PC-3 (cell line): ENCODE data around the gene FILIP1L. TPM values are rescaled to one million over a fixed set of nuclear protein-coding genes. Genes with fewer than 3 reads are reported as not detected.

ENCODE experiments used
- ATAC-seq: fragments of 200-7000 bp; cut with Tn5 transposase; 2 replicates; pipeline ENCODE4 v1.9.1; 2020; ENCODE audit warnings: mild to moderate bottlenecking, moderate library complexity
- BruUV-seq: library from RNA; stranded (reverse); fragments of 400-500 nt; replicated peaks from 2 replicates; lab custom pipeline; 2021; lab: Mats Ljungman, UMichigan
- CTCF ChIA-PET: fragments of 300-600 bp; sonication (Branson Sonifier 250); formaldehyde crosslinking; loops from one replicate; lab custom pipeline; 2022; ENCODE audit warnings: antibody characterized with exemption; lab: Charles Lee
- POLR2A ChIA-PET: fragments of 300-600 bp; sonication (Branson Sonifier 250); formaldehyde crosslinking; loops from one replicate; lab custom pipeline; 2022; ENCODE audit warnings: antibody characterized with exemption; ENCODE audit not compliant: unreplicated experiment; lab: Charles Lee
- DNase-seq: peaks from one replicate; pipeline ENCODE4 v3.0.0-alpha.2; 2015
- H2AFZ ChIP-seq: fragments of 300-600 bp; sonication (generic); 2 replicates; pipeline ENCODE4 v1.6.0; 2016; ENCODE audit warnings: antibody characterized with exemption, low read length
- H3F3A ChIP-seq: fragments of 300-600 bp; sonication (generic); one replicate; pipeline ENCODE4 v1.6.0; 2017; ENCODE audit warnings: antibody characterized with exemption, low read length, control low read depth, mild to moderate bottlenecking; ENCODE audit not compliant: unreplicated experiment
- H3K27ac ChIP-seq: fragments of 300-600 bp; sonication (generic); 2 replicates; pipeline ENCODE4 v1.5.1; 2016; ENCODE audit warnings: mild to moderate bottlenecking, low read length
- H3K27me3 ChIP-seq: fragments of 300-600 bp; sonication (generic); 2 replicates; pipeline ENCODE4 v1.6.1; 2016; ENCODE audit warnings: low read length, mixed read lengths
- H3K36me3 ChIP-seq: fragments of 300-600 bp; sonication (generic); 2 replicates; pipeline ENCODE4 v1.6.1; 2016; ENCODE audit warnings: low read depth, mixed run types, low read length, mixed read lengths
- H3K4me1 ChIP-seq: fragments of 300-600 bp; sonication (generic); 2 replicates; pipeline ENCODE4 v1.5.1; 2016; ENCODE audit warnings: low read length; ENCODE audit not compliant: insufficient read depth
- H3K4me2 ChIP-seq: fragments of 300-600 bp; sonication (generic); 2 replicates; pipeline ENCODE4 v1.6.0; 2016; ENCODE audit warnings: low read length
- H3K4me3 ChIP-seq: fragments of 300-600 bp; sonication (generic); 2 replicates; pipeline ENCODE4 v1.5.1; 2016; ENCODE audit warnings: mild to moderate bottlenecking, low read length, mixed read lengths
- H3K79me2 ChIP-seq: fragments of 300-600 bp; sonication (generic); 2 replicates; pipeline ENCODE4 v1.6.1; 2017; ENCODE audit warnings: low read length, mixed read lengths
- H3K9ac ChIP-seq: fragments of 300-600 bp; sonication (generic); 2 replicates; pipeline ENCODE4 v1.6.0; 2016; ENCODE audit warnings: mild to moderate bottlenecking, low read length
- H3K9me2 ChIP-seq: fragments of 300-600 bp; sonication (generic); replicated peaks from 2 replicates; pipeline ENCODE4 v1.6.1; 2016; ENCODE audit warnings: mixed run types, low read length, mixed read lengths
- H3K9me3 ChIP-seq: fragments of 300-600 bp; sonication (generic); 2 replicates; pipeline ENCODE4 v1.6.1; 2016; ENCODE audit warnings: low read length, mixed read lengths
- H4K20me1 ChIP-seq: fragments of 300-600 bp; sonication (generic); 2 replicates; pipeline ENCODE4 v1.6.1; 2016; ENCODE audit warnings: low read length, mixed read lengths
- CTCF ChIP-seq: fragments of 300-600 bp; sonication (generic); conservative IDR thresholded peaks from 2 replicates; pipeline ENCODE4 v1.5.1; 2017; ENCODE audit warnings: antibody characterized with exemption, low read depth, mild to moderate bottlenecking, low read length
- EZH2 ChIP-seq: fragments of 300-600 bp; sonication (generic); IDR thresholded peaks from one replicate; pipeline ENCODE4 v1.6.1; 2017; ENCODE audit warnings: antibody characterized with exemption, mild to moderate bottlenecking, low read length; ENCODE audit not compliant: unreplicated experiment
- EZH2phosphoT487 ChIP-seq: fragments of 300-600 bp; sonication (generic); IDR thresholded peaks from 2 replicates; pipeline ENCODE4 v1.6.1; 2018; ENCODE audit warnings: mild to moderate bottlenecking, antibody characterized with exemption, low read length, borderline replicate concordance
- intact Hi-C: fragments of 100-400 bp; cut with micrococcal nuclease; formaldehyde crosslinking; loops from 2 replicates; pipeline ENCODE4 v1.9.0; 2023
- total RNA-seq: library from RNA; depleted of rRNA; stranded (reverse); fragments of >200 nt; gene quantifications from 2 replicates; pipeline ENCODE4 v1.2.3, GENCODE V29; 2014

The FILIP1L gene
- total RNA-seq, 1 experiment from 2014 or later, result not detected

GRCh38 chr3:99829844-99830243 is 284.5 kb downstream of the FILIP1L start:
- CTCF ChIA-PET, result no interaction called here
- Histone ChIP-seq H3K4me1 (peaks cover 17% of the 10 kb centered on the region), H4K20me1 (peaks cover 10% of the 10 kb centered on the region; the same call in 1 of the 2 replicates), H3K9me3 (no peaks in the 10 kb centered on the region), H3K9me2 (no peaks in the 10 kb centered on the region), H3K36me3 (no peaks in the 10 kb centered on the region), H3K9ac (no peak overlapping the region), H3F3A (no peaks in the 10 kb centered on the region), H3K27ac (no peak overlapping the region), H3K79me2 (peaks cover 92% of the 10 kb centered on the region), H2AFZ (no peak overlapping the region), H3K4me3 (no peak overlapping the region), H3K27me3 (no peaks in the 10 kb centered on the region), H3K4me2 (no peak overlapping the region)
- ATAC-seq, result no peak
- DNase-seq, result no peak
- POLR2A ChIA-PET, result no interaction called here
- no peak for TF ChIP-seq EZH2
- no peak for TF ChIP-seq EZH2phosphoT487
- no peak for TF ChIP-seq CTCF
- intact Hi-C loops, result loop anchor here (5.0 to 10.0 kb wide), 4 partner anchors 572 to 1555 kb away; partner anchors contain the start of genes LNP1 and TOMM70
- BruUV-seq, result no TSS peak

DNA sequence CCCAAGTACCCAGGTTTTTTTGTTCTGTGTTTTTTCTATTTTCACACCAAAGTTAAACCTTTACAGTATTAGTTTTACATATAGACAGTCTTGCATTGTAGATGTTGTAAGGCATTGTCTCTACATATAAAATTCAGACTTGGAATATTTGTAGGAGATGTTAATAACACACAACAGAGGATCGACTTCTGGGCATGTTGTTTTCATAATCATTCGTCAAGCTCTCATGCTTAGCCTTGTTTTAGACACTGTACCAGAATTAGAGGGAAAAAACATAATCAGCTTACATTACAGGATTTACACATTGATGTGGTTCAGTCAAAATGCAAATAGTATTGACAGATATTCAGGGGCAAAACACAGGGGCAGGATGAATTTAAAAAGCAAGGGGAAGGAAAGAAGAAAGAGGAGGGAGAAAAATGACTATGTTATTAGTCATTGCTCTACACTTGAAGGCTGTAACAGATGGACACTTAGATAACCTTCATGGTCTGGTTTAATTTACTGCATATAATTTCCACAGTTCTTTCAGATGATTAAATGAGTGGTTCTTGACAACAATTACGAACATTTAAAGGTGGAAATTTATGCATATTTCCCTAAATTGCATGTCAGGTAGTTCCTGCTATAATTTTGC is 289.2 kb downstream of the FILIP1L start:
- ChIA-PET CTCF (interaction anchor here (0.7 kb wide), 1 partner anchor 714 kb away, joined by 3 read pairs; no protein-coding TSS in a partner anchor), POLR2A (no interaction called here)
- H3K4me2 ChIP-seq, result peak overlapping the region; percentile 60
- TF ChIP-seq CTCF (no peak), EZH2 (no peak), EZH2phosphoT487 (no peak)
- H3K27me3 ChIP-seq, result no peaks in the 10 kb centered on the region
- H2AFZ ChIP-seq, result no peak overlapping the region
- H3K4me3 ChIP-seq, result 0 out of 2 replicates have a peak overlapping the region, but pooled peaks have one; percentile 7
- no peaks in the 10 kb centered on the region for H3K9me3 ChIP-seq
- H4K20me1 ChIP-seq, result peaks cover 7% of the 10 kb centered on the region; the same call in 1 of the 2 replicates
- H3F3A ChIP-seq, result no peaks in the 10 kb centered on the region
- H3K9me2 ChIP-seq, result no peaks in the 10 kb centered on the region
- ATAC-seq, result peak; percentile 86
- H3K27ac ChIP-seq, result no peak overlapping the region
- H3K9ac ChIP-seq, result no peak overlapping the region
- DNase-seq, result peak; percentile 64
- H3K36me3 ChIP-seq, result no peaks in the 10 kb centered on the region
- H3K79me2 ChIP-seq, result peaks cover 97% of the 10 kb centered on the region
- peaks cover 15% of the 10 kb centered on the region for H3K4me1 ChIP-seq
- intact Hi-C loops, result no loop called here
- no TSS peak for BruUV-seq
